Measurements from ENCODE around the gene ADGRL4.
"Not testable (repeated sequence)": the region's sequence is repeated elsewhere in the genome, so short reads cannot be mapped to it uniquely, and the experiment has no call there.

Gene ADGRL4

DNA sequence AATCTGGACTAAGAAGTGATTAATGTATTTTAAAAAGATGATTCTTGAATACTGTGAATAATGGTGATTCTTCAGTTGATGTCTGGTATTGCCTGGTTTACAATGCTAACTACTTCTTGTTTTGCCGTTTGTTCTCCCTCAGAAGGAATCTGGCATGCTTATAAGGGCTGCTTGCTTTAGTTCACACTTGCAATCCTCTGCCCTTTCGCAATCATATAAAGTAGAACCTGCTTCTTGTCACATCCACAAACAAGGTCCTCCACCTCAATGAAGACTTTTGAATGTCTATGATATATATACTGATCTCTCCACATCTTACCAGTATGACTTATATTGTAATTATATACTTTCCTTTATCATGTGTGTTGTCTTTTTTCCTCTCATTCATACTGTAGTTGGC, 92.6 kb downstream of the ADGRL4 start:
- no peak for DNase-seq

DNA sequence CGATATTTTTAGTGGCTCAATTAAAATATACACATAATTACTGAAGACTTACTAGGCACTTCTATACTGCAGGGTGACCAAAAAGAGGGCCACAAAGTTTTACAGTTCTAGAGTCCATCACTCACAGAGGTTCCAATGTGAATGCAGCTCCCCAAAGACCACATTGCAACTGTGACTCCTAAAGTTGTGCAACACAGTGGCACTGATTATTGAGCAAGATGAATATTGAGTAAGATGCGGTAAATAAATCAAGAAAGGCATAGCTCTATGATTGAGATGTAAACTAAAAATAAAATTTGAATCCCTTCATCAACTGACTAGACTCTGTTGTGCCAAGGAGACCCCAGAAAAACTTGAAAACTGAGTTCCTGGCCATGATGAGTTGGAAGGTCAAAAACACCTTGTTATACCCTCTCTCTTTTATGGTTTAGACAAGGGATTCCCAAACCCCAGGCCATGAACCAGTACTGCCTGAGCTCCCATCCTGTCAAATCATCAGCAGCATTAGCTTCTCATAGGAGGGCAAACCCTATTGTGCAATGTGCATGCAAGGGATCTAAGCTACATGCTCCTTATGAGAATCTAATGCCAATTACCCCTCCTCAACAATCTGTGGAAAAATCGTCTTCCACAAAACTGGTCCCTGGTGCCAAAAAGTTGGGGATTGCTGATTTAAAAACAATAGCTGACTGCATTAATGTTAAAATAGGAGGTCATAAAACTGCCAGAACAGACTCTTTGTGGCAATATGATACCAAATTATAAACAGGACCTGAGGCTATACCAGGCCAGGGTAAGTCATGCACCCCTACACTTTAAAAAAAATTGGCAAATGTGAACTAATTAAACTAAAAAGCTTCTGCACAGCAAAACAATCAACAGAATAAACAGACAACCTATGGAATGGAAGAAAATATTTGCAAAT, 94.3 kb downstream of the ADGRL4 start:
- no peak for DNase-seq

DNA sequence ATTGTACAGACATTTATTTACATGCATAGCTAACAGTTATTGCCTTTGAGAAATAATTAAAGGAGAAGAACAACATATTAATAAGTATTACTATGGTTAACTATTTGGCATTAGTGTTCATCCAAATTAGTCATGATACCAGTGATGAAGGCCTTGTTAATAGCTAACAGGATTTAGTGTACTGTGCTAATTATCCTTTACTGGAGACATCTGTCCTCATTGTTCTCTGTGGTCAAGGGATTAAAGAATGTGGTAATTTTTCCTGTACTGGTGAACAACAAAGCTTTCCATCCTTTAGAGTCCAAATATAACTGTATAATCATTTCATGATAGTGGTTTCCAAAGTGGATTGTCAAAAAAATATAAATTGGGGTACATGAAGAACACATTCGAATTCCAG, 103.9 kb downstream of the ADGRL4 start:
- no peak for DNase-seq

DNA sequence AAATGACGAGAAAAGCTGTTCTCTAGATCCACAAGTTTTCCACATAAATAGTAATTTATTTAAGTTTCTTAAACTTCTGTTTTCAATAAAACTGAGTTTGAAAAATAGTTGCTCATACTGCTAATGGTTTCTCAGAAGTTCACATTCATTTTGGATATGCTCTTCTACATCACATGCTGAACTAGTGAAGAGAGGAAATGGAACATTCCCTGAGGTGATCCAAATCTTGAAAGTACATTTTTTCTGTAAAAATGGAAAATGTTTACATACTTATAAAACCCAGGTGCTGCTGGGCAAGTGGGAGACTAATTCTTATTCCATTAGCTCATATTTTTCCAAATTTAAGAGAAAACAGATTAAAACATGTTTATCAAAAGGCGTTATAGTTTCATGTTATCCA, 111.7 kb downstream of the ADGRL4 start:
- no peak for DNase-seq

DNA sequence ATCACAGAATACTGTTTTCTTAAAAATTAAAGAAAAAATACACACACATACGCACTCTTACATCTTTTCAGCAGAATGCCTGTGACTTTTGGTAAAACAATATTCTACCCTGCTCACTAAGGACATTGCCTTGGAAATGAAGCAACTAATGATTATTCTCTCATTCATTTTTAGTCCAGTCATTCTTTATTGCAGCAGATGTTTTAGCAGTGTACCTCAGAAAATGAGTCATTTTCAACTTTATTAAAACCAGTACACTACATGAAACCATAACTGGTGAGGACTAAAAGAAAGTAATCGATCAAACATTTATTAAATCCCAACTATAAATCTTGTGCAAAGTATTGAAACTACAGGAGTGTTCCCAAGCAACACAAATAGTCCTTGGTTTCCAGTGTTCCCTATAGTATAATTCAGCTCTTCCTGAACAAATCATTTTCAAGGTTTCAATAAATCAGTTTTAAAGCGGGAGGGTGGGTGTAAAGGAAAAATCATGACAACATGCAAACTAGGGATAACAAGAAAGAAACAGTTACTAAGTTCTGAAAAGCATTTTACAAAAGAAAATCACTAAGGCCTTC, 114.2 kb downstream of the ADGRL4 start:
- no peak for DNase-seq

DNA sequence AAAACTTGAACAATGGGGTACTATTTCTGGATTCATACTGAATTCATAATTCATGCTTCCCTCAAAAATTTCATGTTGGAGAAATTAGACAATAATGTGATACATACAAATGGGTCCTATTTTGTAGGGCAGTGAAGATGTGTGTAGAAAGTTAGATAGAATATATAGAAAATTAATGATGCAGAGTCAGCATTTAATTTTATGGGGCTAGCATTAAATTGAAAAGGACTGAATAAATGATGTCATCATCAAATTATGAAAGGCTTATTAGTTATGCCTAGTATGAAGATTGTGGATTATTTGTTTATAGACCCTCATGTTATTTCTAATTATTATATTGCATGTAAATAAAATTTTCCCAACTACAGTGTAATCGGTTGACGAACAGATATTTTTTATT, 119.1 kb downstream of the ADGRL4 start:
- DNase-seq, result no peak

DNA sequence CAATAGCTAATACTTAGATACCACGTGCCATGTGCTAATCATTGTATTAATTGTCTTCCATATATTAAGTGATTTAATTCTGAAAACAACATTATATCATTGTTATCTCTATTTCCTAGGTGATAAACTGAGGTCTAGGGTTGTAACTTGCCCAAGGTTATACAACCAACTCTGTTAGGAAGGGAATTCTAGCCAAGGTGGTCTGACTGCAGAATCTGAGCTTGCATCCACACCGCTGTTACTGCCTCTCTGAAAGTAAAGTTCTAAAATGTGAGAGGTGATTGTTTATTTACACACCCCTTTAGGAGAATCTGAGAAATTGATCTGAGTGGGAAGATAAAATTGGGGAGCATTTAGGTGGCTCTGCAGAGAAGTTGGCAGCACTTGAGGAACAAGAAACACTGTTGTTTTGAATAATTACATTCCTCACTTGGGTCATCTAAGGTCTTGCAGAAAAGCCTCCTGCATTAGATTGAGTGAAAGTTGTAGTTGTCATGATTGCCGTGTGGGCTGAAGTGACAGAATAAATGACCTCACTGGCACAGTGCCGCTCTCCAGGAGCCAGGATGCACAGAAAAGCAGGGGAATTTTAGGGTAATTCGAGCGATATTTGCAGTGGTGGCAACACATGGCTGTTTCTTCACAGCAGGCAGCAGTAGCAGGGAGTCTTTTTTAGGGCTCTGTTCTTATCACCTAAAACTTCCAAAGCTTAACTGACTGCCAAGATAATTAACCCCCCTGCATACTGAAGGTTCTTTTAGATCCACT, 121.7 kb downstream of the ADGRL4 start:
- DNase-seq, result no peak

DNA sequence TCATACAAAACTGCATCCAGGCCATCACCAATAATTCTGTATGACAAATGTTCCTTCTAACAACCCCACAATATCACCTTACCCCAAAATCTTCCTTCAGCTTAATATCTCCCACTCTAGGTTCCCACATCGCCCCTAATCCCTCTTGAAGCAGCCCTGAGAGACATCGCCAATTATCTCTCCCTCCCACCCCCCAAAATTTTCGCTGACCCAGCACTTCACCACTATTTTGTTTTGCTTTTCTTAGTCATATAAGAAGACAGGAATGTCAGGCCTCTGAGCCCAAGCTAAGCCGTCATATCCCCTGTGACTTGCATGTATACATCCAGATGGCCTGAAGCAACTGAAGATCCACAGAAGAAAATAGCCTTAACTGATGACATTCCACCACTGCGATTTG, 126.3 kb downstream of the ADGRL4 start:
- no peak for DNase-seq

DNA sequence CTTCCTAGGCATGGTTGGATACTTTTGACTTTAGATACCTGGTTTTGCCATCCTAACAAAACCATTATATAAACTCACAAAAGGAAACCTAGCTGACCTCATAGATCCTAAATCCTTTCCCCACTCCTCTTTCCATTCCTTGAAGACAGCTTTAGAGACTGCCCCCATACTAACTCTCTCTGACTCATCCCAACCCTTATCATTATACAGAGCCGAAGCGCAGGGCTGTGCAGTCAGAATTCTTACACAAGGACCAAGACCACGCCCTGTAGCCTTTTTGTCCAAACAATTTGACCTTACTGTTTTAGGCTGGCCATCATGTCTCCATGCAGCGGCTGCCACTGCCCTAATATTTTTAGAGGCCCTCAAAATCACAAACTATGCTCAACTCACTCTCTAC, 130.5 kb downstream of the ADGRL4 start:
- not testable (repeated sequence) for DNase-seq

DNA sequence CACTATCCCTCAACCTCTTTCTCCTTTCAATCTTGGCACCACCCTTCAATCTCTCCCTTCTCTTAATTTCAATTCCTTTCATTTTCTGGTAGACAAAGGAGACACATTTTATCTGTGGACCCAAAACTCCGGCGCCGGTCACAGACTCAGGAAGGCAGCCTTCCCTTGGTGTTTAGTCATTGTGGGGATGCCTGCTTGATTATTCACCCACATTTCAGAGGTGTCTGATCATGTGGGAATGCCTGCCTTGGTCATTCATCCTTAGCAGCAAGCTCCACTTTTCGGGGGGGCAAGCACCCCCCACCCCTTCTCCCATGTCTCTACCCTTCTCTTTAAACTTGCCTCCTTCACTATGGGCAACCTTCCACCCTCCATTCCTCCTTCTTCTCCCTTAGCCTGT, 133.7 kb downstream of the ADGRL4 start:
- not testable (repeated sequence) for DNase-seq

DNA sequence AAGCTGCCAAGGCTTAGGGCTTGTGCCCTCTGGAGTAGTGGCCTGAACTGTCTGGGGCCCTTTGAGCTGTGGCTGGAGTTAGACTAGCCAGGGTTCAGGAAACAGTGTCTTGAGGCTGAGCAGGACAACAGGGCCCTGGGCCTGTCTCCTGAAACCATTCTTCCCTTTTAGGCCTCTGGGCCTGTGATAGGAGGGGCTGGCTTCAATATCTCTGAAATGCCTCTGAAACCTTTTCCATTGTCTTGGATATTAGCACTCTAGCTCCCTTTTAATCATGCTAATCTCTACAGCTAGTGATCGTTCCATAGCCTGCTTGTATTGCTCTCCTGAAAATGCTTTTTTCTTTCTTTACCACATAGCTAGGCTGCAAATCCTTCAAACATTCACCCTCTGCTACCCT, 135.3 kb downstream of the ADGRL4 start:
- no peak for DNase-seq

DNA sequence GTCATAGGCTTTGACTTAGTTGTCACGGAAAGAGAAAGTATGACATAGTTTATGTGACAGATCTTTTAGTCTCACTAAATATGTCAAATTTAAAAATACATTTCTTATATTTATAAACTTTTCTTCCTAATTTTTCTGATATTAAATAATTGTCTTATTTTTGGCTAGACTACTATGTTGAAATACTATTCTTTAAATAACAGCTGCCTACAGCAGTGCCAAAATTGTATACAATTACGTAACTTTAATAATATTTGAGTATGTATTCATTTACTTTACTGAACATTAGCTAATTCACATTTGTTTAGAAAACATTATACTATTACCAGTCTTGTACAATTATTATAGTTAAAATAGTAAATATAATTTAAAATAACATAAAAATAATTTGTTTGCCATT, 137.4 kb downstream of the ADGRL4 start:
- no peak for DNase-seq

DNA sequence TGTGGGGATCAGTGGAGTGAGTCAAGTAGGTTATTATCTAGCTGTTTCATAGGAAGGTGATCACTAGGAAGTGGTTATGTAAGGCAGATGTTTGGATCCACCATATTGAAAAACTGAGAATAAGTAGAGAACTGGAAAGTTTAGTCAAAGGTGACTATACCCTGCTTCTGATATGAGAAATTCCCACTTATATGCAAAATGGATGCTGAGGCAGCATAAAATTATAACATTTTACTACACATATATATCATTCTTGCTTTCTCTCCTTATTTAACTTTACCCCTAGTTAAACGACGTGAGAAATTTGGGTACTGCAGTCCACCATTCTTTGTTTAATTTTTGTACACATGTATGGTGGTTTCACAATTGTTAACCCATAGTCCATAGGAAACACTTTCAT, 142.4 kb downstream of the ADGRL4 start:
- DNase-seq, result no peak

DNA sequence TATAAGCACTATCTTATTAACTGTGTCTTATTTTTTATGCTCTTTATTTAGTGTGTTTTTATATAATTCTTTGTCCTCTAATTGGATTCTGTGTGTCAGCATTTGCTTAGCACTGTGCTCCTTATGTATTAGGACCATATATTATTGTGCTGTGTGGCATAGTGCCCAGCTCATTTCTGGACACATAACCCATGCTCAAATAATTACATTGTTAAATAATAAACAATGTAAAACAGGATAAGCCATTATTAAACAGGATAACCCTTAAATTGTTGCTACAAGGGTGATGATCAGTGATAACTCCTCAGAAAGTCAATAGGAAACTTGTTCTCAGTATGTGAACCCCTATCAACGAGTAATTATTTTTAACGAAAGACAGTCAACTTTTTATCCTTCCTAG, 150.4 kb downstream of the ADGRL4 start:
- no peak for DNase-seq

DNA sequence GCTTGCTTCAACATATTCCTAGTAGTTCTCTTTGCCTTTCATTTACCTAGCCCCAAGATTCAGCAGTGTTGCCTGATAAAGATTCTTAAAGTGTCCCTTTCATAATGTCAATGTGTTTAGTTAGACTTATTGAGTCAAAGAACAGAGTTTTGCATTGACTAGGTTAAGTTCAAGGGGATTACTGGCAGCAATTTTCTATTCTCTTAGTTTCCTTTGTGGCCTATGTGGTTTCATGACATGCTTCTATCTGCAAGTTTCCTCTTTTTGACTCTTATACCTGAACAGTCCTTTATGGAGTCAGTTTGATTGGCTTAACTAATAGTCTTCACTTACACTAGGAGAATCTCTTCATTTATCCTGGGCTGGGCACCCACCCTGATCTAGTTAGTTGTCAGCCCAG, 151.3 kb downstream of the ADGRL4 start:
- no peak for DNase-seq

DNA sequence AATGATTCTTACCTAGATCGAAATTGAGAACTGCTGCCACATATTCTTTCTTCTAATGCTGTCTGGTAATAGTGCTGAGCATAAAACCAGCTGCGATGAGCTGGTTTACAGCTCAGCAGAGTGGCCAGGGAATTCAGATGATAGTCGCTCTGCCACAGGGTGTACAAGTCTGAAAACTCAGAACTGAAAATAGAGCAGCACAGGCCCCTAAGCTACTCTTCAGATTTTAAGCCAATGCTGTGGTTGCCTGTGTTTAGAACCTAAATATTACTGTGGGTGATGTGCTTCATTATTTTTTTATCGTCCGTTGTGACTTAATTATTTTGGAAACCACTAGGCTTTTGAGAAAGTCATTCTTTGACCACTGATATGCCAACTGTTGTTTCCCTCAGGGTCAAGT, 152.0 kb downstream of the ADGRL4 start:
- DNase-seq, result no peak

DNA sequence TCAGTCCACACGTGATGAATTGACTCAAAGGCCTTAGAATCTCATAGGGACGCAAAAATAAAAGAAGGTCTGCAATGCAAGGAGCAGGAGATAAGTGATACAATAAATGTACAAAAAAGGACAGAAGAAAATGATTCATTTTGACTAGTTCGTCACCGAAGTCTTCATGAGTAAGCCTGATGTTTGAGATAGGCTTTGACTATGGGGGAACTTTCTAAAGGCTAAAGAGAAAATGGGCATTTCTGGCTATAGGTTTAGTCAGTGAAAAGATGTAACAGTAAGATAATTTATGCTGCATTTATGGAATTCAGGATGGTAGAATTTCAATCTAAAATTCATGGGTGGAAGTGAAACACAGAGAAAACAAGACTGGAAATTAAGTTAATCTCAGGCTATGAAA, 163.0 kb downstream of the ADGRL4 start:
- no peak for DNase-seq

DNA sequence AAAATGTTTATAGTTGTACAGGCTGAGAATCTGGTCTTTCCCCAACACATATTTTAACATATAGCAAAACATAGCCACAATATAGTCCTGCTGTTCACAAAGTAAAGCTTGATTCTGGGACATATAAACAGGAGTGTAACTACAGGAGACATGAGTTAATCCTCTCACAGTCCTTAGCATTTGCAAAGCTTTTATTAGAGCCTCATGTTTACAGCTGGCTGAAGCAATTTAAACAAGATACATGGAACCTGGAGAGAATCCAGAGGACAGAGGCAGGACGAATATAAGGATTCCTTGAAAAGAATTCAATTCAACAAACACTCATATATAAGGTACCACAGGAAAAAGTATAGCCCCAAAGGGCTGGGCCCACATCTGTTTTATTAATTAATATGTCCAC, 163.4 kb downstream of the ADGRL4 start:
- DNase-seq, result no peak

DNA sequence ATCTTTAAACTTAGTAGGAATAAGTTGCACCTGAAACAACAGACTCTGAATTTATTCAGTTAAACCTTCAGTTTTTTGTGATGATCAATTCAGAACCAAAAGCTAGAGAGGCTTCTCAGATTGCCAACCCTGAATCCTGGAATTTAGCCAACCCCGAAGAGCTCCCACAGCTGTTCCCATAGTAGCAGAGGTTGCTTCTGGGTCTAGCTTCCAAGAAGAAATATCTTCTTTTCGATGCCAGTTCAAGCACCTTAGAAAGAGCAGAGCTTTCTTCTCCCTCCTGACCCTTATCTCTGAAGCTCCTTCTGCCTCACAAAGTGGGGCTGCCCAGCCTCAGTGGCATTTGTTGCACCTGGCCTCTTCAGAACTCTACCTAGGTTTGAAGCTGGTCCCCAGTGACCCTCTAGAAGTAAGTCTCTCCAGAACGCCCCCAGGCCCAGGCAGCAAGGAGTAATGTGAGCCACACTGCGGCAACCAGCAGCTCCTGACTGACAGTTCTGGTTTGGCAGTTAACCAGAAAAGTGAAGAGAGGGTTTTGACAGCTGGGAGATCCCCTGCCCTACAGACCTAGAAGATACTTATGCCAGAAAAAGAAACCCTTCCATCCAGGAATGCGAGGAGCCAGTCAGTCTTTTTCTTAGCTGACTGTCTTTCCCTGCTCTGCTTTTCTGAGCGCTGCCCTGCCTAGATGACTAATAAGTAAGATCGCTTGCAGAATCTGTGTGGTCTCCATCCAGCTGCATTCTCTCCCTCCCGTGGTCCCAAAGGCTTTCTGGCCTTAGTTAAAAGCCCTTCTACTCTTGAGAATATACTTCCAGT, 165.9 kb downstream of the ADGRL4 start:
- peak; percentile 44 for DNase-seq

All from femur (tissue), 1 donor.